ENCODE data around the gene FKBP15. TPM values are rescaled to one million over a fixed set of nuclear protein-coding genes. Genes with fewer than 3 reads are reported as not detected.
"Not testable (repeated sequence)": the region's sequence is repeated elsewhere in the genome, so short reads cannot be mapped to it uniquely, and the experiment has no call there.

Gene FKBP15
- total RNA-seq, 4 donors from 2014 or later, result 14.1 to 30.3 (median 23.1) TPM

- Histone ChIP-seq H3K36me3 (no peaks in the 10 kb centered on the region), H3K4me3 (no peak overlapping the region), H3K9me3 (no peaks in the 10 kb centered on the region), H3K4me1 (no peaks in the 10 kb centered on the region), H3K27ac (no peak overlapping the region), H3K27me3 (no peaks in the 10 kb centered on the region)
- intact Hi-C loops (cut with DNase I; ENCODE audit: low total_unique reads), result no loop called here
- TF ChIP-seq CTCF (IDR thresholded peaks at IDR 0.05) (no peak), POLR2A (IDR thresholded peaks at IDR 0.05) (no peak)
- DNase-seq, result no peak
Observed at GRCh38 chr9:113241161-113241560, 20.1 kb upstream of the FKBP15 start.

GRCh38 chr9:113238859-113239232, 17.8 kb upstream of the FKBP15 start:
- H3K4me1 ChIP-seq, result no peaks in the 10 kb centered on the region
- H3K4me3 ChIP-seq, result no peak overlapping the region
- no peak overlapping the region for H3K27ac ChIP-seq
- no peak for DNase-seq
- TF ChIP-seq CTCF (IDR thresholded peaks at IDR 0.05) (no peak), POLR2A (IDR thresholded peaks at IDR 0.05) (no peak)
- no peaks in the 10 kb centered on the region for H3K27me3 ChIP-seq
- H3K36me3 ChIP-seq, result no peaks in the 10 kb centered on the region
- no peaks in the 10 kb centered on the region for H3K9me3 ChIP-seq
- intact Hi-C loops (cut with DNase I; ENCODE audit: low total_unique reads), result no loop called here

GRCh38 chr9:113238202-113238858, 17.3 kb upstream of the FKBP15 start:
- Histone ChIP-seq H3K4me1 (no peaks in the 10 kb centered on the region), H3K9me3 (no peaks in the 10 kb centered on the region), H3K27ac (no peak overlapping the region), H3K27me3 (no peaks in the 10 kb centered on the region), H3K4me3 (no peak overlapping the region), H3K36me3 (no peaks in the 10 kb centered on the region)
- TF ChIP-seq CTCF (IDR thresholded peaks at IDR 0.05), result no peak
- no peak for TF ChIP-seq POLR2A (IDR thresholded peaks at IDR 0.05)
- no peak for DNase-seq
- intact Hi-C loops (cut with DNase I; ENCODE audit: low total_unique reads), result no loop called here

- TF ChIP-seq CTCF (IDR thresholded peaks at IDR 0.05) (no peak), POLR2A (IDR thresholded peaks at IDR 0.05) (no peak)
- H3K4me1 ChIP-seq, result no peaks in the 10 kb centered on the region
- no peaks in the 10 kb centered on the region for H3K9me3 ChIP-seq
- intact Hi-C loops (cut with DNase I; ENCODE audit: low total_unique reads), result no loop called here
- H3K27me3 ChIP-seq, result no peaks in the 10 kb centered on the region
- DNase-seq, result no peak
- H3K4me3 ChIP-seq, result no peak overlapping the region
- H3K27ac ChIP-seq, result no peak overlapping the region
- no peaks in the 10 kb centered on the region for H3K36me3 ChIP-seq
Observed at GRCh38 chr9:113237026-113237425, 15.9 kb upstream of the FKBP15 start.

GRCh38 chr9:113235701-113236255, 14.7 kb upstream of the FKBP15 start:
- intact Hi-C loops (cut with DNase I; ENCODE audit: low total_unique reads), result not testable (repeated sequence)

More at GRCh38 chr9:113235701-113236255, 14.7 kb upstream of the FKBP15 start:
- not testable (repeated sequence) for H3K27me3 ChIP-seq, H3K4me3 ChIP-seq, H3K27ac ChIP-seq, DNase-seq, H3K4me1 ChIP-seq, H3K36me3 ChIP-seq, H3K9me3 ChIP-seq

Measured in uterus (tissue), 4 donors.